Sigmoid colon (tissue), 4 donors: ENCODE data around the gene GLG1.

Experiments used
- EP300 ChIP-seq, 4 donors: sonication (generic); formaldehyde crosslinking; IDR thresholded peaks; one replicate each; pipeline ENCODE4 v1.6.1; 2017; ENCODE audit warnings: antibody characterized with exemption in 4 of 4
- POLR2AphosphoS5 ChIP-seq, 4 donors: sonication (generic); formaldehyde crosslinking; IDR thresholded peaks; one replicate each; pipeline ENCODE4 v1.6.1; 2017; ENCODE audit warnings: antibody characterized with exemption in 4 of 4
- TF ChIP-seq, protein P1 (sequence below), 4 experiments: fragments of 450-650 bp in 3 of 4; fragments of 200-600 bp in 1 of 4; IDR thresholded peaks; one replicate each; pipeline ENCODE4 v1.5.1; 2016 to 2019; ENCODE audit warnings: antibody characterized with exemption in 4 of 4, mild to moderate bottlenecking in 3 of 4, moderate library complexity in 2 of 4

DNA sequence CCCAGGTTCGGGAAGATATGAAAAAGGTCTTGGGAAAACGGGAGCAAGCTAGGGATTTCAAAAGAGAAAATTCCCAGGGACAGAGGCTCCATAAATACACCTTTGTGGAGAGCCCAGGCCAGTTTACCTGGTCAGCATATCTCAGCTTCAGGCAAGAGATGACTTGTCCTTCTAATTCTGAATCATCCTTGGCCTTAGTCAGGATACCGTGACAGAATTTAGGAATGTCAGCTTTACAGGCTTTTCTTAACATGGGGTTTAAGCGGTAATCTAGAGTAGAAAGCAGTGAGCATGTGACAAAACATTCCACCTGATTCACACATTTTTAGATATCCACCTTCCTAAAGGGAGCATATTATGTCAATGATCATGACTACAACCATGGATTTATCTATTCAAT lies 144.6 kb downstream of the GLG1 start:
- no peak for TF ChIP-seq EP300 (IDR thresholded peaks at IDR 0.05)
- no peak for TF ChIP-seq POLR2AphosphoS5 (IDR thresholded peaks at IDR 0.05)
- TF ChIP-seq, protein P1, sequence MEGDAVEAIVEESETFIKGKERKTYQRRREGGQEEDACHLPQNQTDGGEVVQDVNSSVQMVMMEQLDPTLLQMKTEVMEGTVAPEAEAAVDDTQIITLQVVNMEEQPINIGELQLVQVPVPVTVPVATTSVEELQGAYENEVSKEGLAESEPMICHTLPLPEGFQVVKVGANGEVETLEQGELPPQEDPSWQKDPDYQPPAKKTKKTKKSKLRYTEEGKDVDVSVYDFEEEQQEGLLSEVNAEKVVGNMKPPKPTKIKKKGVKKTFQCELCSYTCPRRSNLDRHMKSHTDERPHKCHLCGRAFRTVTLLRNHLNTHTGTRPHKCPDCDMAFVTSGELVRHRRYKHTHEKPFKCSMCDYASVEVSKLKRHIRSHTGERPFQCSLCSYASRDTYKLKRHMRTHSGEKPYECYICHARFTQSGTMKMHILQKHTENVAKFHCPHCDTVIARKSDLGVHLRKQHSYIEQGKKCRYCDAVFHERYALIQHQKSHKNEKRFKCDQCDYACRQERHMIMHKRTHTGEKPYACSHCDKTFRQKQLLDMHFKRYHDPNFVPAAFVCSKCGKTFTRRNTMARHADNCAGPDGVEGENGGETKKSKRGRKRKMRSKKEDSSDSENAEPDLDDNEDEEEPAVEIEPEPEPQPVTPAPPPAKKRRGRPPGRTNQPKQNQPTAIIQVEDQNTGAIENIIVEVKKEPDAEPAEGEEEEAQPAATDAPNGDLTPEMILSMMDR (IDR thresholded peaks at IDR 0.05), result no peak
